NOMO-1 treated with DMSO at 0.1 percent for 48 hours (cell line): ENCODE results near the gene KCNT2.

Experiments used
- DNase-seq: peaks from one replicate; lab custom pipeline; 2025; ENCODE audit not compliant: unreplicated experiment; lab: John Stamatoyannopoulos, UW

The KCNT2 gene

GRCh38 chr1:196450143-196451095, 157.8 kb downstream of the KCNT2 start:
- no peak for DNase-seq

- DNase-seq: no peak
These were observed 158.8 kb downstream of the KCNT2 start for GRCh38 chr1:196449460-196449859.

- no peak for DNase-seq
These were observed 162.5 kb downstream of the KCNT2 start for GRCh38 chr1:196445775-196446174.

GRCh38 chr1:196444634-196445033, 163.6 kb downstream of the KCNT2 start:
- no peak for DNase-seq

- DNase-seq: no peak
These were observed 165.9 kb downstream of the KCNT2 start for GRCh38 chr1:196442366-196442765.

DNA sequence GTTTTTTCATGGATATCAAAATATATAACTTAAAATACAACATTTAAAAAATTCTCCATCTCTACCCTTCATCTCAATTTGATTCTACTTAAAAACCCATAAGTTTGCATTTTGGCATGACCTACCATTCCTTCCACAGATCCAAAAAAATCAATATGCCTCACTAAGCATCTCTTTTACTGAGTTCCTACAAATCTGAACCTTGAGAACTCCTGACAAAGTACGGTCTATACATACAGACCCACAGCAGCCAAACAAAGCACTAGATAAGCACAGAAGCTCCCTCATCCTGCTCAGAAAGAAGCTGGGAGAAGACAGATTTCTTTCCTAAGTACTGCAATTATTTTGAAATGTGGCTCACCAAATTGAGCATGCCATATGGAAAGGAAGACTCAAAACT, 167.5 kb downstream of the KCNT2 start:
- DNase-seq: no peak

GRCh38 chr1:196438329-196438728, 169.9 kb downstream of the KCNT2 start:
- no peak for DNase-seq

DNA sequence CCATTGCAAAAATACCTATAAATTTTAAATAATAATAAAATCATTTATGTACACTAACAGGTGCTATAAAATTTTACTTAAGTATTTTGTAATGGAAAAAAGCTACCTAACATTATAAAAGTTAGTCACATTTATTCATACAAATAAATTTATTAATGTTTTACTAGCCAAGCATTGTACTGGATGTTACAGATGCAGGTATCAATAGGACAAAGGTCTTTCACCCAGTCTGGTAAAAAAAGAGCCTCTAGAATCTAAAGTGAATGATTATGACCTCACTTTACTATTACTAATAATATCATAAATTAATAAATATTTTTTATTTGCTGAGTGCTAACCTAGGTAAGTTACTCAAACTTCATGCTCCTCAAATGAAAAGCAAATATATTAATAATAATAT, 170.6 kb downstream of the KCNT2 start:
- no peak for DNase-seq

GRCh38 chr1:196433000-196433399, 175.2 kb downstream of the KCNT2 start:
- no peak for DNase-seq

- DNase-seq: no peak
These were observed 180.1 kb downstream of the KCNT2 start for GRCh38 chr1:196427976-196428734.

- no peak for DNase-seq
These were observed 182.7 kb downstream of the KCNT2 start for GRCh38 chr1:196425513-196425912.

GRCh38 chr1:196423612-196424011, 184.6 kb downstream of the KCNT2 start:
- DNase-seq: no peak

DNA sequence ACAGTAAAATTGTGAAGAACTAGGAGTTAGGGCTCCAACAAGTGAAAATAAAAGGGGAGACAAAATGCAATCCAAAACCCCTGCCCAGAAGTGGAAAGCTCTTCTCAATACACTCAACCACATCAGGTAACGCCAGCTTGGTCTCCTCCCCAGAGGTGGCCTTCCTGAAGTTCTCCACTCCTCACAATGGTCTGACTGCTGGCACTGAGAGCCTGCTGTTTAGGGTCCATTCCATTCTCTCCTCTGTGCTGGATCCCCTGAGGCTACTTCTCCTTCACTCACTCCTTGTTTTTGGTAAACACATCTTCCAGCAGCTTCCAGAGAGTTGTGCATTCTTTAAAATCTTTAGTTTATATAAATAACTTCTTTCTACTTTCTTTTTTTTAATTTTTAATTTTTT, 189.5 kb downstream of the KCNT2 start:
- no peak for DNase-seq

- DNase-seq: no peak
These were observed 192.3 kb downstream of the KCNT2 start for GRCh38 chr1:196415978-196416377.

GRCh38 chr1:196412326-196412725, 195.9 kb downstream of the KCNT2 start:
- DNase-seq: no peak

- no peak for DNase-seq
These were observed 197.5 kb downstream of the KCNT2 start for GRCh38 chr1:196410768-196411167.

DNA sequence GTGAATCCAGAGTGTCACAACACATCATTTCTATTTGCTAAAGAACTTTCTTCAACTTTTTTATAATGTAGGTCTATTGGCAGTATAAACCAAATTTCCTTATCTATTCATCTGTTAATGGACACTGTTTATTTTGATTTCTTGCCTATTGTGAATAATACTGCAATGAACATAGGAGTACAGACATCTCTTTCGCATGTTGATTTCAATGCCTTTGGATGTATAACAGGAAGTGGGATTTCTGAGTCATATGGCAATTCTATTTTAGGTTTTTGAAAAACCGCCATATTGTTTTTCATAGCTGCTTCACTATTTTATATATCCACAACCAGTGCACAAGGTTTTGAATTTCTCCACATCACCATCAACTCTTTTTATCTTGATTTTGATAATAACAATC, 198.7 kb downstream of the KCNT2 start:
- no peak for DNase-seq

DNA sequence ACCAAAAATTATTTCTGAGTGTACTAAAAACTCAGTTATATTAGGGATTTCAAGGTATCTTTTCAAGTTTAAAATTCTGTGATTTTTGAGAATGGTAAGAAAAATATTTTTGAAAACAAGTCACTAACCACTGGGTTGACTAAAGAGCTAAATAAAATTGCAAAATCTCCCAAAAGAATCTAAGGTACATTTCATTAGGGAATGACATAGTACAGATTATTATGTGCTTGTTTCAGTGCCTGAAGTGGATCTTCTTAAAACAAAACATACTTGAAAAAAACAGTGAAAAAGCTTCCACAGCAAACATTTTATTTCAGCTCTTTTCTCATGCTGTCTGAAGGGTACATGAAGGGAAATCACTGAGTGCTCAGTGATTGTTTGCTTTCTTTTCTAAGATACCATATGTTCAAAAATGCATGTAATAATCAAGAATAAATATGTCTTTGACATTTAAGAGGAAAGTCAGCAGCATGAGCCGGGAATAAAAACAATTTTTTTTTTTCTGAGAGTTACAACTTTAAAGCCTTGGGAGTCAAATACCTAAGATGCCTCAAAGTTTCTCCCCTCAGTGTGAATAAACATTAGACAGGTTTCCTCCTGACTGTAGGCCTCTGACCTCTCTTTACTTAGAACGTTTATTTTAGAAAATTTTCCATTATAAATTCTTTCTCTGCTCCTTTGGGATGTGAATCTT, 200.7 kb downstream of the KCNT2 start:
- DNase-seq: no peak

DNA sequence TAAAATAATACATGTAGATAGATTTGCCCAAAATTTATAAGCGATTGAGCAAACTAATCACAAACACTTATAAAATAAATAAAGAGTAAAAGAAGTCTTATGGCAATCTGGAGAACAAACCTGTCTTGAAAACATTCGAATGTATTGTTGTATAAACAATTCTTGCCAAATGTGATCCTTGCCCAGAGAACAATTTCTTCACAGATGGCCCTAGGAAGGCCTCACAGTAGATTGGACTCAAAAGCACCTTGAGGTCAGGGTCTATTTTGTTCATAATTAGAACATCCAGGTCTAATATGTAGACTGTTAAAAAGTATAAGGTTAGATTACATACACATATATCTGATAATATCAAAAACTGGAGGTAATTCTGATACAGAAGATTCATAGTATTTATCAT, 202.4 kb downstream of the KCNT2 start:
- DNase-seq: no peak

DNA sequence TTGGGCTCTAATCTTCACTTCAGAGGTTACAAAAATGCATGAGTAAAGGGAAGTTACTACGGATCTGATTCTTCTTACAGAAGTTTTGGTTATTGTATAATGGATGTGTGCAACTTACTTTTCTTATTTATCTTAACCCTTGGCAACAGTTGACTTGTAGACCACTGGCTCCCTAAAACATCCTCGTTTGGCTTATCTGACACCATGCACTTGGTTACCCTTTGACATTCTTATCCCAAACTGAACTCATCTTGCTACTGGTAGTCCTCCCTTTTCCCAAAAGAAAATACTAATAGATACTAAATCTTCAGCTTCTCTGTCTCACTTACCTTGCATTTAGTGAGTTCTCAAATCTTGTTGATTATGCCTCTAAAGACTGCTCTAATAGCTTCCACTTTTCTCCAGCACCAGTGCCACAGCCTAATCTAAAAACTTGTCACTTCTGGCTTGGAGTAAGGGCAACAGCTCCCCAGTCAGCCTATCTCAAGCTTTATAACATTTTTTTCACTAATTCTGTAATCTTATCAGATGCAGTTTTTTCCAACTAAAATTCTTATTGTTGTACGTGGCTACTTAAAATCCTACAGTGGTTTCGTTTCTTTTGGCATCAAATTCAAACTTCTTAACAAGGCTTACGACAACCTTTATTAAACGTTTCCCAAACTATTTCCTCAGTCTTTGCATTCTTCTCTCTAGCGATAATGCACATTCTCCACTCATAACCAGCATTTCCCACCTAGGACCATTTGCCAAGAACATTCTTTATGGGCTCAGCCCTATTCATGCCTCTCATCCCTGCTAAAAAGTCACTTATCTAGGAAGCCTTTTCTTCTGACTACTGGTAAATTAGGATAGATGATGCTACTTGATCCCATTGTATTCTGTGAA, 204.2 kb downstream of the KCNT2 start:
- no peak for DNase-seq

DNA sequence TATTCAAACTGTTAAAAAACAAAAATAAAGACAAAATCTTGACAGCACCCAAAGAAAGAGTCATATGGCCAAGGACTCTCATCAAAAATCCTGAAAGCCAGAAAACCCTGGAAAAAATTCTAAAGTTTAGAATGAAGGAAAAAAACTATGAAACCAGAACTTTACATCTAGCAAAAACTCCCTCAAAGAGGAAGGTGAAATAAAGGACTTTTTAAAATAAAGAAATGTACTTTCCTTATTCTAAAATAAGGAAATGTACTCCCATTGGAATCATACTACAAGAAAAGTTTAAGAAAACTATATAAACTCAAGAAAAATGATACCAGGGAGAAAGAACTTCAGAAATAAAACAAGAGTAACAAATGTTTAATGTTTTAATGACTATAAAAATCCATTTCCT, 206.3 kb downstream of the KCNT2 start:
- no peak for DNase-seq
